Measurements from ENCODE around the gene RAPGEF5. TPM values are rescaled to one million over a fixed set of nuclear protein-coding genes. Genes with fewer than 3 reads are reported as not detected.
A peak's percentile ranks its signal among the peaks of the same experiment; 100 is the strongest.

RAPGEF5 gene
- total and polyA plus RNA-seq, 12 donors: 5.1 to 87.0 (median 26.0) TPM

GRCh38 chr7:22193450-22193983 lies 163.4 kb downstream of the RAPGEF5 start:
- 22 to 32% (median 25%) methylated on average over 19 to 21 of the region's 21 CpGs for WGBS, 4 donors
- peak overlapping the region in 1 of 4 donors; percentile 45 for H3K4me3 ChIP-seq
- H3K27me3 ChIP-seq: no peaks in the 10 kb centered on the region
- TF ChIP-seq CTCF (IDR thresholded peaks at IDR 0.05) (no peak), POLR2A (IDR thresholded peaks at IDR 0.05) (no peak)
- peaks cover 0 to 8% of the 10 kb centered on the region in 2 donors for H3K4me1 ChIP-seq (replicated peaks in 1 of 2)
- peak in 6 of 7 donors; percentile 8 to 68 (median 34) for DNase-seq
- H3K9me3 ChIP-seq (replicated peaks in 1 of 3): no peaks in the 10 kb centered on the region
- peak overlapping the region in 1 of 5 donors; percentile 29 for H3K27ac ChIP-seq
- intact Hi-C loops (cut with DNase I): no loop called here
- H3K36me3 ChIP-seq (replicated peaks in 1 of 2): peaks cover 0 to 3% of the 10 kb centered on the region in 2 donors

- Histone ChIP-seq H3K27ac (peak overlapping the region in 1 of 5 donors; percentile 29), H3K9me3 (replicated peaks in 1 of 3) (no peaks in the 10 kb centered on the region), H3K4me3 (peak overlapping the region in 1 of 4 donors; percentile 45), H3K36me3 (replicated peaks in 1 of 2) (peaks cover 0 to 3% of the 10 kb centered on the region in 2 donors), H3K4me1 (replicated peaks in 1 of 2) (peaks cover 0 to 8% of the 10 kb centered on the region in 2 donors), H3K27me3 (no peaks in the 10 kb centered on the region)
- intact Hi-C loops (cut with DNase I): no loop called here
- DNase-seq: no peak
- 60 to 73% (median 64%) methylated on average over 3 of the region's 3 CpGs for WGBS, 4 donors
- TF ChIP-seq CTCF (IDR thresholded peaks at IDR 0.05) (no peak), POLR2A (IDR thresholded peaks at IDR 0.05) (no peak)
Observed at GRCh38 chr7:22192801-22193200, 164.2 kb downstream of the RAPGEF5 start.

GRCh38 chr7:22190736-22191135 lies 166.2 kb downstream of the RAPGEF5 start:
- Histone ChIP-seq H3K36me3 (replicated peaks in 1 of 2) (peaks cover 0 to 3% of the 10 kb centered on the region in 2 donors), H3K4me1 (replicated peaks in 1 of 2) (peaks cover 0 to 8% of the 10 kb centered on the region in 2 donors), H3K9me3 (replicated peaks in 1 of 3) (no peaks in the 10 kb centered on the region), H3K27ac (no peak overlapping the region), H3K27me3 (no peaks in the 10 kb centered on the region), H3K4me3 (no peak overlapping the region)
- TF ChIP-seq CTCF (IDR thresholded peaks at IDR 0.05) (no peak), POLR2A (IDR thresholded peaks at IDR 0.05) (no peak)
- no peak for DNase-seq
- 82 to 95% (median 91%) methylated on average over 8 of the region's 8 CpGs for WGBS, 4 donors
- intact Hi-C loops (cut with DNase I): no loop called here

GRCh38 chr7:22189741-22190140 lies 167.2 kb downstream of the RAPGEF5 start:
- Histone ChIP-seq H3K36me3 (replicated peaks in 1 of 2) (peaks cover 0 to 3% of the 10 kb centered on the region in 2 donors), H3K4me1 (replicated peaks in 1 of 2) (peaks cover 0 to 8% of the 10 kb centered on the region in 2 donors), H3K27me3 (no peaks in the 10 kb centered on the region), H3K4me3 (no peak overlapping the region), H3K27ac (no peak overlapping the region), H3K9me3 (replicated peaks in 1 of 3) (no peaks in the 10 kb centered on the region)
- DNase-seq: no peak
- 76 to 86% (median 84%) methylated on average over 6 of the region's 6 CpGs for WGBS, 4 donors
- intact Hi-C loops (cut with DNase I): no loop called here
- TF ChIP-seq POLR2A (IDR thresholded peaks at IDR 0.05): no peak
- TF ChIP-seq CTCF (IDR thresholded peaks at IDR 0.05): no peak
